ENCODE results near the gene EML1.

Gene EML1, protein sequence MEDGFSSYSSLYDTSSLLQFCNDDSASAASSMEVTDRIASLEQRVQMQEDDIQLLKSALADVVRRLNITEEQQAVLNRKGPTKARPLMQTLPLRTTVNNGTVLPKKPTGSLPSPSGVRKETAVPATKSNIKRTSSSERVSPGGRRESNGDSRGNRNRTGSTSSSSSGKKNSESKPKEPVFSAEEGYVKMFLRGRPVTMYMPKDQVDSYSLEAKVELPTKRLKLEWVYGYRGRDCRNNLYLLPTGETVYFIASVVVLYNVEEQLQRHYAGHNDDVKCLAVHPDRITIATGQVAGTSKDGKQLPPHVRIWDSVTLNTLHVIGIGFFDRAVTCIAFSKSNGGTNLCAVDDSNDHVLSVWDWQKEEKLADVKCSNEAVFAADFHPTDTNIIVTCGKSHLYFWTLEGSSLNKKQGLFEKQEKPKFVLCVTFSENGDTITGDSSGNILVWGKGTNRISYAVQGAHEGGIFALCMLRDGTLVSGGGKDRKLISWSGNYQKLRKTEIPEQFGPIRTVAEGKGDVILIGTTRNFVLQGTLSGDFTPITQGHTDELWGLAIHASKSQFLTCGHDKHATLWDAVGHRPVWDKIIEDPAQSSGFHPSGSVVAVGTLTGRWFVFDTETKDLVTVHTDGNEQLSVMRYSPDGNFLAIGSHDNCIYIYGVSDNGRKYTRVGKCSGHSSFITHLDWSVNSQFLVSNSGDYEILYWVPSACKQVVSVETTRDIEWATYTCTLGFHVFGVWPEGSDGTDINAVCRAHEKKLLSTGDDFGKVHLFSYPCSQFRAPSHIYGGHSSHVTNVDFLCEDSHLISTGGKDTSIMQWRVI

DNA sequence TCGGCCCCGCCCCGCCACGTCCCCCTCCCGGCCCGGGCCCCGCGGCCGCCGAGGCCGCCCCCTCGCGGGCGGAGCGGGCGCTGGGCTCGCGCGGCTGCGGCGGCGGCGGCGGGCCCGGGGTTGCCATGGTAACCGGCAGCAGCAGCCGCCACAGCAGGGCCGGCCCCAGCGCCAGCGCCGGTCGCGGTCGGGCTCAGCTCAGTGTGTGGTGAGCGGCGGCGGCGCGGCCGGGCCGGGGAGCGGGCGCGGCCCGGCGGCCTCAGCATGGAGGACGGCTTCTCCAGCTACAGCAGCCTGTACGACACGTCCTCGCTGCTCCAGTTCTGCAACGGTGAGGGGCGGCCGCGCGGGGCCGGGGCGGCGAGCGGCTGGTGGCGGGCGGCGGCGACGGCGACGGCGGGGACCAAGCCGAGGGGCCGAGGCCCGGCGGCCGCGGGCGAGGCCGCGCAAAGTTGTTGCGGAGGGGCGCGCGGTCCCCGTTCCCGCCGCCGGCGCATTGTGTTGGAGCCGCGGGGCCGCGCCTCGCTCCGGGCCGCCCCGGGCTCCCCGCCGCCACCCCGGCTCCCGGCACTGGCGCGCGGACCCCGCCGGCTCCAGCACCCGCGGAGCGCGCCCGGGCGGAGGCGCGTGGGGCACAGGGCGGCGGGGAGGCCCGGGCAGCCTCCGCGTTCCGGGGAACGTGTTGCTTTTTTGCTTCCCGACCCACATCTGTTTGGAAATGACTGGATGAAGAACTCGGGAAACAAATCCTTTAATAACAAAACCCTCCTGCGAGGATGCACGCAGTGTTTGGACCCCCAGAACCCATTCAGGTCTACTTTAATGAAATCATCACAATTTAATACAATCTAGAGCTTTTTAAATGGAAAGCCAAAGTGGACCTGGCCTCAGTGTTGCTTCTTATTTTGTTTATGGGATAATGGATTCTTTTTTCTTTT, at the start of gene EML1:
TSS of gene EML1 (plus strand) at position 201 of the 938 bp plus-strand sequence. CDS start at position 265, 64 bp downstream.
- peak; percentile 56 for DNase-seq

DNA sequence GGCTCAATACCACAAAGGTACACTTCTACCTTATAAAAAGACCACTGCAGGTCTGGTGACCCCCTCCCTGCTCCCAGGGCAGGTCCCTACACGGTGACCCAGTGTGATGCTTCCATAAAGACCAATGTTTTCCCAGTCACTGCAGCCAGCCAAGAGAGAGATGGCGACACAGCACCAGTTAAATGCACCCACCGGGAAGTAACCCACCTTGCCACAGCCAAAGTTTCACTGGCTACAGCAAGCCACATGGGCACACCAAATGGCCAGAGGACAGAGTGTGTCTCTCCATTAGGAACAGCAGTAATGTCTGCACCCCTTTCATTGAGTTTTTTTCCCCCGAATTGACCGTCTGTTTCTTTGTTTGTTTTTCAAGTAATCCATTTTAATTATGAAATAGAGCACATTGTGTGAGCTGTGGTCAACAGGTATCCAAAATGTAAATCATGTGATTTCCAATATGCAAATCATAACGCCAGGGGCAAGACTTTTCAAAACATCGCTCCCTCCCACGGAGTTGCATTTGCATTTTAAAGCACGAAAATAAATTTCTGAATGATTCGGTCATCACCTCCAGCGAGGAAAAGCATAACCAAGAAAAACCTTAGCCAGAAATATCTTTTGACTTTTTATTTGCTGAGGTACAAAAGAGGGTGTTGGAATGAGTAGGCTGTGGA, 48.9 kb upstream of the EML1 start:
- DNase-seq: no peak

DNA sequence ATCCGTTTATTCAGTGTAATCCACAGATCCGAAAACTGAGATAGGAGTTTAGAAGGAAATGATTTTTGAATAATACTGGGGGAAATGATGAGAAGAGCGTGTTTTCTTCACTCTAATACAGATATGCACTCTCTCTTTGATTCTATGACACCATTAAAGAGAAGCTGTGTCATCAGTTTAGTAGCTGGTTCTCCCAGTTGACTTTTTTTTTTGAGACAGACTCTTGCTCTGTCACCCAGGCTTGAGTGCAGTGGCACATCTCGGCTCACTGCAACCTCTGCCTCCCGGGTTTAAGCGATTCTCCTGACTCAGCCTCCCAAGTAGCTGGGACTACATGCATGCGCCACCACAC, 48.4 kb upstream of the EML1 start:
- no peak for DNase-seq

DNA sequence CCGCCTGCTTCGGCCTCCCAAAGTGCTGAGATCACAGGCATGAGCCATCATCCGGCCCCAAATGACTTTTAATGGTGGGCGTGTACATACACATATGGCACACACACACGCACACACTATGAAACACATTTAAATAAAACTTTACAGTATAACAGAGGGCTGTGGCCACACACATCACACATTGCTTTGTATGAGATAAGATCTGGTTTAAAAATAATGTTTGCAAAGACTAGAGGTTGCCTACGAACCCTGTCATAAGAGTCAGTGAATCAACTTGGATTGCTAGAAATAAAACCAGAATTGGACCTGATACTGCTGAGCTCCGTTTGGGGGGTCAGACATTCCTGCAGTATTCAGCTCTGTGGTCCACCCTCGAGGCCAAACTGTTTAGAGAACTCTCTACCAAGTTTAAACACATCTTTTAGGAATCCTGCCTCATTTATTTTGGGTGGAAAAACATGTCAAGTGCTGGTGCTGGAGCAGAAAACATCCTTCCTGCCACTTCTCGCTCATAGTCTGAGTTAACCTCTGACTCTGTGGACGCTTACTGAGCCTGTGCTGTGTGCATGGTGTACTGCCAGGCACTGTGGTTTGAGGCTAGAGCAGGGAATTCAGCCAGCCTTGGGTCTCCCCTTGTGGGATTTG, 47.8 kb upstream of the EML1 start:
- no peak for DNase-seq

DNA sequence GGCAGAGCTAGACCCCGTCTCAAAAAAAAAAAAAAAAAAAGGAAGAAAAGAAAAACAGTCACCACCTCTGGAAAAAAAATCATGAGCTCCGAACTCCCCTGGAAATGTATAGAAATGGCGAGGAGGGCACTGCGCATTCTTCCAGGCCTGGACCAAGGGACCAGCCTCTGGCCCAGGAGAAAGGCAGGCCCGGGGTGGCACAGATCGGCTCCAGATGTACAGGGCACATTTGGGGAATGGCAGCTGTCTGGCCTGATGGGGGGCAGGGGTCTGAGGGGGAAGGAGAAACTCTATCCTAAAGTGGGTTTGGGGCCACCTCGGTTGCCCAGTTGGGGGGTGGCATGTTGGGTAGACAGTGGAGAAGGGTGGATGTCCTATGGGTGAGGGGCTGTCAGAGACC, 46.0 kb upstream of the EML1 start:
- DNase-seq: no peak

DNA sequence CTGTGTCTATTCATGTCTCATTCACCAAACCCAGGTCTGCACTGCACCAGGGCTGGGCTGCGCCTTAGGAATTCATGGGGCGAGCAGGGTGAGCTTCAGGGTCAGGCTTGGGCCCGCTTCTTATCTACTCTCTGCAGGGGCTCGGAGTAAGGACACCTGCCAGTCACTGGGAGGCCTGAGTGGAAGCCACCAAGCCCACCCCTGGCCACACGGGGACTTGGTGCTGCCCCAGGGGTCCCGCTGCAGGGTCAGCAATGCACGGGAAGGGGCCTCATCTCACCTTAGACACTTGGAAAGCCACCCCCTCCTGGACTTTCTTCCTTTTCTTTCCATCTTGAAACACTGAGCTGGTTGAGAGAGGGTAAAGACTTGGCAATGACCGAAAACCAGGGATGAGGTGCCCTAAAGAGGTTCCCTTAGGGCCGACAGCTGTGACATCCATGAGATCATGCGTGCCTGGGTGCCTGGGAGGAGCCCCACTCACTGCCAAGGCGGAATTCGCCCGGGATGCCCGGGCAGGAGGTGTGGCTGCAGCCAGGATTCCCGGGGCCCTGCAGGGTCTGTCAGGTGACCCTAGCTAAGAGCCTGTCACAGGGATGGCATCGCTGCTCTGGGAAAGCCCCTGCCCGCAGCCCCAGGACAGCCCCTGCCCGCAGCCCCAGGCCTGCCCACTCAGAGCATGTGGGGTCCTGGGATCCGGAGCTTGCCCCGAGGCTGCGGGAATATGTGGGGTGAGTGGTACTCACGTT, 45.5 kb upstream of the EML1 start:
- DNase-seq: no peak

DNA sequence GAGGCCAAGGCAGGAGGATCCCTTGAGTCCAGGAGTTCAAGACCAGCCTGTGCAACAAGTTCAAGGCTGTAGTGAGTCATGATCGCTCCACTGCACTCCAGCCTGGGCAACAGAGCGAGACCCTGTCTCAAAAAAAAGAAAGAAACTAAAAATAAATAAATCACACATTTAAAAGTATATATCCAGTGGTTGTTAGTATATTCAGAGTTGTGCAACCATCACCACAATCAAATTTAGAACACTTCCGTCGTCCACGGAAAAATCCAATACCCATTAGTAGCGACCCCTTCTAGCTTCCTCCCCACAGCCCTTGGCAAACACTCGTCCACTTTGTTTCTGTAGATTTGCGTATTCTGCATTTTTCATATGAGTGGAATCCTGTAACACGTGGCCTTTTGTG, 44.7 kb upstream of the EML1 start:
- DNase-seq: no peak

DNA sequence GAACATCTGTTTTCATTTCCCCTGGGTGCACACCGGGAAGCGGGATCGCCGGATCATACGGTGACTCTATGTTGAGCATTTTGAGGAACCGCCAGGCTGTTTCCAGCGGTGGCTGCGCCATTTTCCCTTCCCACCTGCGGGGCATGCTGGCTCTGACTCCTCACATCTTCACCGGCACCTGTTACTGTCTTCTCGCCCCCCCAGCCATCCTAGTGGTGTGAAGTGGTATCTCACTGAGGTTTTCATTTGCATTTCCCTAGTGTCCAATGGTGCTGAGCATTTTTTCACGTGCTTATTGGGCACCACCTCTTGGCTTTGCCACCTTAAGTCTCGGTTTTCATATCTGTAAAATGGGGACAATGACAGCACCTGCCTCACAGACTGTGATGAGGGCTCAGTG, 44.1 kb upstream of the EML1 start:
- no peak for DNase-seq

DNA sequence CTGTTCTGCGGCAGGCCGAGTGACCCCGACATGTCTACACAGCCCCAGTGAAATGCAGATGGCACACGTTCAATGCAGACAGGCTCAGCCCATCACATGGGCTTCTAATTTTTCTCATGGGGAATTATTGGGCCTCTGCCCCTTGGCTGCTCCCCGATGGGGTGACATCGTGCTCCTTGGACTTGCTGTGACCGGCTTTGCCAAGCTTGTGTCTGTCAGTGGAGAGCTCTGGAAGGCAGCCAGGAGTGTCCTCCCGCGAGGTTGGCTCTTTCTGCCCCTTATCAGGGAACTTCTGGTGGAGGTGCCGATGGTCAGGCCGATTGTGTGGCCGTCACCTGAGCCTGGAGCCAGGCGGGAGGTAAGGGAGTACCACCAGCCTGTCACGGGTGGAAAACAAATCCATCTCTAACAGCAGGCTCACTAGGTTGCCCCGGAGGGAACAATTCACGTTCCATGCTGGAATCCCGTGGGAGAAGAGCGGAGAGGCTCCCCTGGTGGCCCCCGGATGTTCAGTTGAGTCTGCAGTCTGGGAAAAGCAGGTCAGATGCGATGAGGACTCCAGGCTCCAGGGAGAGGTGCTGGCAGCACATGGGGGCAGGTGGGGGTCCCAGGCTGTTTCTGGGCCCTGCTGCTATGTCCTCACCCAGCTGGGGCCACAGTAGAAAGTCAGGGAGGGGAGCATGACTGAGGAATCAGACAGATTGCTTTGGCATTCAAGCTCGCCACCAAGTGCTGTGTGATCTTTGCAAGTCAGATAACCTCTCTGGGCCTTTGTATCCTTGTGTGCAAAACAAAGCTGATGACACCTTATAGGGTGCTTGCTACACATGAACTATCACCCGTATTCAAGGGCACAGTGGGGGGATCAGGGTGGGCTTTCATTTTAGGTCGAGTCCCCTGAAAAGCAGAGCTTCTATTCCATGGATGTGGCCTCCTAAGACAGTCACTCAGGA, 43.2 kb upstream of the EML1 start:
- DNase-seq: no peak

DNA sequence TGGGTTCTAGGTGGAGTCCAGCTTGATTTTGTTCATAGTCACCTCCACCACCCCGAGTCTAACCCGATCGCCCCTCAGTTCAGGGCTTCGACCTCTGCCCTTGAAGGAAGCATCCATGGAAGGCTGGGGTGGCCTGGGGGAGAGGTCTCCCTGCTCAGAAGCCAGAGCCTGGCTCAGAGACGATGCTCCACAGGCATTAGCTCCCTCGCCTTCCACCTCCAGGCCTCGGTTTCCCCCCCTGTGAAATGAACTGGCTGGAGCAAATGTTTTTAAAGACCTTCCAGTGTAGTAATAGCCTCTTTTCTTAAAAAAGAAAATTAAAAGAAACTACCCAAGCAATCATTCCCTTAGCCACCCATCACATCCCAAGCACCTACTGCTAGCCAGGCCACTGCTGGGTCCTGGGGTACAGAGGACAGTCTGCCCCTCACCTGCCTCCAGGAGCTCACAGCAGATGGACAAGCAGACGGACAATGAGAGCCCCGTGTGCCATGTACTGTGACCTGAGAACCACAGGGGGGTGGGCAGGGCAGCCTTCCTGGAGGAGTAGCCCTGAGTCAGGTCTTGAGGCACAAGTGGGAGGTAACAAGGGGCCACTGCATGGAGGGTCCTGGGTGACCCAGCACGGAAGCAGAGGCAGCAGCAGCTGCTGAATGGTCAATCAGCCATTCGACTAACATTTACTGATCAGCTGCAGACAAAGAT, 42.3 kb upstream of the EML1 start:
- DNase-seq: no peak

DNA sequence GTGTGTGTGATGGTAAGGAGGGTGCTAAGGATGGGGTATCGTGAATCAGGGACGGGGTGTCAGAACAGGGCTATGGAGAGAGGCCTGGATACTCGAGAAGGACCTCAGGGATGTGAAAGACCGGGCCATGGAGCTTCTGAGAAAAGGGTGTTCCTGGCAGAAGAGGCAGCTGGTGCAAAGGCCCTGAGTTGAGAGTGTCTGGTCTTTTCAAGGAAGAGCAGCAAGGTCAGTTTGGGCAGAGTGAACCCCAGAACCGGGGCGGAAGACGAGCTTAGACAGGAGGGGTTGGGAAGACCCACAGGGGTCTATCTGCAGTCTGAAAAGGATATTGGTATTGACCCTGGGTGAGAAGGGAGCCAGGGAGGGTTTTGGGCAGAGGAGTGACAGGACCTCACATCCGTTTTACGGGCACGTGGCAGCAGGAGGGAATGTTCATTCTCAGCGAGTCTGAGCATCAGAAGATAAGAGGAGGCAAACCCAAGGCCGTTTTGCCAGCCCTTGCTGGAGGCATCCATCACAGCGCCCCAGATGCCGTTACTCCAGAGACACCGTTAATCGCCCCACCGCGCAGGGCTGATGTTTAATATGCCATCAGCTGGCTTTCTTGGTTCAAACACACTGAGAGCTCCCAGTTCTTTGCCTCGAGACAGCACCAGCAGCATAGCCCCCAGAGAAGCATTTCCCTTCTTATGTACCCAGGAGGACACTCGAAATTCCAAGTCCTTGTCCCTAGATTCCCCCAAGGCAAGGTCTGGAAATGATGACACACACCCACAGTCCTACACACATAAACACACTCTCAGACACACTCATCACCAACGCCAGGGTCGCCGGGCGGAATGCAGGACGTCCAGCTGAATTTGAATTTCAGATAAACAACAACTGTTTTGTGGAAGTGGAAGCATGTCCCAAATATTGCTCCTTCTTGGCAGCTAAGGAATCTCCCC, 41.4 kb upstream of the EML1 start:
- DNase-seq: no peak

DNA sequence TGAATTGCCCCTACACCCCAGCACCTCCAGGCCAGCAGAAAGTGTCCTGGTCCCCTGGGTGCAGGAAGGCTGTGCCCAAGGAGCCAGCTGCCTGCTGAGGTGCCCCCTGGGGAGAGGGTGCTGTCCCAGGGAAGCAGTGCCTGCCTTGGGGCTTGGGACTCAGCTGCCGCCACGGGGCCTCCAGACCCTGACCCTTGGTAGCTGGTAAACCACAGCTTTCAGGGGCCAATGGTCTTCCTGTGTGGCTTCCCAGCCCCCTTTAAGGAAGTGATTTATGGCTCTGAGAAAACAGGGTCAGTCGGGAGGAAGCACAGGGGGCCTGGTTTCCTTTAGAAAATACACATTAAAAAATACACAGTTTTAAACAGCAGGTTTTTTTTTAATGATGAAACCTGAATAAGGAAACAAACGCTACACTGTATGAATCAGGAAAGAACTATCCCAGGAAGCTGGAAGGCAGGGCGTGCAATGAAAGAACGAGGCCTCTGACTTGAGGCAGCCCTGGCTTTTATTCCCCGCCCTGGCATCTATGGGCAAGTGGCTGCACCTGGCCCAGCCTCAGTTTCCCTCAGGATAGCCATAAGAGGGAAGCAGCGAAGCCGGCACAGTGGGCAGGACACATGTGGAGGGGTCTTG, 40.6 kb upstream of the EML1 start:
- no peak for DNase-seq

DNA sequence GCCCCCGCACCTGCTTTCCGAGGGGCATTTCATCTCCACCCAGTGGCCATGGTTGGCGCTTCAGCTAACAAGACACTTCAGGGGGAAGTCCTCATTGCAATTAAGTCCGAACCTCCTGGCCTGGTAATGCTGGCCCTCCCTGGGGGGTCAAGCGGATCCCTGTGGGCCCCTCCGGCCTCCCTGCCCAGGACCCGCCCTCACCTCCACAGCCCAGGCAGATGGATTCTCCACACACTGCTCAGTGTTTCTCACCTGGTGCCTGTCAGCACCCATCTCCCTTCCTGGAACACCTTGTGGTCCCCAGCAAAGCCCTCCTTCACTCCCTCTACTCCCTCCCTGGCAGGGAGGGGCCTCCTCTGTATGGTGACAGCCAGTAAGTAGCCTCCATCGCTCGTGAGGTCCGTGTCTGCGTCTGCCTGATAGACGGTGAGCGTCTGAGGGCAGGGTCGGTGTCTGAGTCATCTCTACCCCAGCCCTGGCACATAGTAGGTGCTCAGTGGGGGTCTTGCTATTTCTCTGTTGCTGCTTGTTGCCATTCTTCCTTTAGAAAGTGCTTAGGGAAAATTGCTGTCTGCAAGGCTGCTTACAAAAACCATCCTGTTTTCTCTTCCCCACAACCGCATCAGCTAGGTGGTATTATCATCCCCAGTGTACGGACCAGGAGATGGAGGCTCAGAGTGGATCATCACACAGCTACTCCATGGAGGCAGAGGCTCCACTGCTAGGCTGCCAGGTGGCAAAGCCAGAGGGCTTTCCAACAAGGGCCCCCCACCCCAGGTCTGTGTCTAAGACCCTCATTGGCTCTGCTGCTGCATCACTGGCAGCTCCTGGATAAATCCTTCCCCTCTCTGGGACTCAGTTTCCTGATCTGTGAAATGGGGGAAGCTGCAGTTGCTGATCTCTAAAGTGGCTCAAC, 39.7 kb upstream of the EML1 start:
- DNase-seq: no peak

DNA sequence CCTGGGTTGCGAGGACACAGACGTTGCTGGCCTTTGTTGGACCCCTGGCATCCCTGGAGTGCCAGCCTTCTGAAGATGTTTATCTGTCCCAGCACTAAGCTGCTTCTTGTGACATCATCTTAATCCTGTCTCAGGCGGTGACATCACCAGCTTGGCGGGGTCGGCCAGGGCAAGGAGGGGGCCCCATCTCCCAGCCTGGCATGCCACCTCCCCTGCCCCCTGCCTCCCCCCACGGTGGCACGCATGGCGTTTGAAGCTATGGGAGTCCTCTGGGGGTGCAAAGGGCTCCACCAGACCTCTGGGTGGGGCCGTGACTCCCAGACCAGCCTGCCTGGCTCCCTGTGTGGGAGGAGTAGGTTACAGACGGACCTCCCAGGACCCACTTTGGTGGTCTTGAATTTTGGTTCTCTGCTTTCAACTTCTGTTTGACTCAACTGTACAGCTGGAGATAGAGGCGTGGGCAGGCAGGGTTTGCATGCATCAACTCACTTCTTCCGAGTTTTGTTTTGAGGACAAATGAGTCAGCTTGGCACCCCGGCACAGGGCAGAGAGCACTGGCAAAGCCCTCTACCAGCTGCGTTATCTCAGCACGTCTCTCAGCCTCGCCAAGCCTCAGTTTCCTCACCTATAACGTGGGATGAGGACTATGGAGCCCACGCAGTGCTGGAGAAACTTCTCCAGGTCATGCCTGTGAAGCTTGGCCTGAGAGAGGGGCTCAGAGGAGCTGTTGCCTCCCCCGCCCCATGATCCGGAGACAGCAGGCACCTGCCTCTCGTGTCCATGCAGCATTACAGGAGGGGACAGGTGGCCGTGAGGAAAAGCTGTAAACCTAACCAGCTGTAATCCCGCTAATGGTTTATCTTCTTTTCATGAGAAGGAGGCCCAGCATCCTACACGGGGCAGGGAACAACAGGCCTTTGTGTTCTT, 38.8 kb upstream of the EML1 start:
- DNase-seq: no peak

DNA sequence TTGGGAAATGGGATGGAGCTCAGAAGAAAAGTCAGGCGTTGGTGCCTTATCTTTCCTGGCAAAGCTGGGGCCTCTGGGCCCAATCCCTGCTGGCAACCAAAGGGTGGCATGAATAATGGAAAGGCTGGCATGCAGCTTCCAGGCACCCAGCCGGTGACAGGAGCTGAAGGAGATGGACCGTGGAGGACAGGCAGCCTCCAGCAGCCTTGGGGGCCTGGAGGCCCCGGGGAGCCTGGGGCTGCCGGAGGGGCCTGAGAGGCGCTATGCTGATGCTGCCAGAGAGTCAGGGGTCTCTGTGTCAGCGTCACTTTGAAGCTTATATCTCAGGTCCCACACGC, 38.2 kb upstream of the EML1 start:
- DNase-seq: no peak

Measured in activated gamma-delta T cell treated with Interleukin-2 at 50 U/mL for 16 hours (primary cell).